ENCODE data around the gene PDS5B.

- TF ChIP-seq ASH2L (IDR thresholded peaks at IDR 0.05; ENCODE audit: low read length) (no peak), USF2 (IDR thresholded peaks at IDR 0.05; ENCODE audit: low read length) (no peak)
These were observed 3.2 kb downstream of the PDS5B start for GRCh38 chr13:32589471-32589870.

Data from H1 (cell line).